CD4-positive, alpha-beta T cell treated with Interleukin-17A for 4 hours (primary cell): ENCODE results near the gene ADM2.
A peak's percentile ranks its signal among the peaks of the same experiment; 100 is the strongest.

ENCODE experiments used
- DNase-seq: peaks from one replicate; pipeline ENCODE4 v3.0.0-alpha.2; 2020; ENCODE audit warnings: mixed read lengths

Gene ADM2

DNA sequence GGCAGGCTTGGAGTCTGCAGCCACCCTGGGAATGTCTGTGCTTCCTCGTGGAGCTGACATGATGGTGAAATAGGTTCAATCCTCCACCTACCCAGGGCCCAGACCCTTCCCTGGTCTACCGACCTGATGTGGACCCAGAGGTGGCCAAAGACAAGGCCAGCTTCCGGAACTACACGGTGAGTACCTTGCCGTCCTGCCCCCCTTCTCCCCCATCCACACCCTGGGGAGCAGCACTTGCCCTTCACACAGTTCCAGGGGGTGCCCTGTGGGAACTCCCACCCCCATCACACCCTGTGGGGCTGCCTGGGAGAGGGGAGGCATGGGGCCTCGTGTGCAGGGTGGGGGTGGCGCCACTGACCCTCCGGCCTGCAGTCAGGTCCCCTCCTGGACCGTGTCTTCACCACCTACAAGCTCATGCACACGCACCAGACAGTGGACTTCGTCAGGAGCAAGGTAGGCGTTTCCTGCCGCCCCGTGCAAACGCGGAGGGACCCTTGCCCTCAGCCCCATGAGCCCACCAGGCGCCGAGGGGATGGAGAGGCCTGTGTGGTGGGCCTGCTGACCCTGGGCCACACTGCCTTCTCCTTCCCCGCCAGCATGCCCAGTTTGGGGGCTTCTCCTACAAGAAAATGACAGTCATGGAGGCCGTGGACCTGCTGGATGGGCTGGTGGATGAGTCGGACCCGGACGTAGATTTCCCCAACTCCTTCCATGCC lies 6.1 kb downstream of the ADM2 start:
- DNase-seq, result no peak

GRCh38 chr22:50488006-50488677 lies 6.8 kb downstream of the ADM2 start:
- no peak for DNase-seq

DNA sequence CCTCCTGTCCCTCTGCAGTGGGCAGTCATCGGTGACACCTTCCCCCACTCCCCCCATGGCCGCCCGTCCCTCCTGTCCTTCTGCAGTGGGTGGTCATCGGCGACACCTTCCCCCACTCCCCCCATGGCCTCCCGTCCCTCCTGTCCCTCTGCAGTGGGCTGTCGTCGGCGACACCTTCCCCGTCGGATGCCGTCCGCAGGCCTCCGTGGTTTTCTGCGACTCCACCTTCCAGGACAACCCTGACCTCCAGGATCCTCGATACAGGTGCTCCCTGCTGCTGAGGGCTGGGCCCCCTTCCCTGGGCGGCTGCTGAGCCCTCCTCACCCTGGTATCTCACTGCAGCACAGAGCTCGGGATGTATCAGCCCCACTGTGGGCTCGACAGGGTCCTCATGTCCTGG lies 7.5 kb downstream of the ADM2 start:
- DNase-seq, result no peak

DNA sequence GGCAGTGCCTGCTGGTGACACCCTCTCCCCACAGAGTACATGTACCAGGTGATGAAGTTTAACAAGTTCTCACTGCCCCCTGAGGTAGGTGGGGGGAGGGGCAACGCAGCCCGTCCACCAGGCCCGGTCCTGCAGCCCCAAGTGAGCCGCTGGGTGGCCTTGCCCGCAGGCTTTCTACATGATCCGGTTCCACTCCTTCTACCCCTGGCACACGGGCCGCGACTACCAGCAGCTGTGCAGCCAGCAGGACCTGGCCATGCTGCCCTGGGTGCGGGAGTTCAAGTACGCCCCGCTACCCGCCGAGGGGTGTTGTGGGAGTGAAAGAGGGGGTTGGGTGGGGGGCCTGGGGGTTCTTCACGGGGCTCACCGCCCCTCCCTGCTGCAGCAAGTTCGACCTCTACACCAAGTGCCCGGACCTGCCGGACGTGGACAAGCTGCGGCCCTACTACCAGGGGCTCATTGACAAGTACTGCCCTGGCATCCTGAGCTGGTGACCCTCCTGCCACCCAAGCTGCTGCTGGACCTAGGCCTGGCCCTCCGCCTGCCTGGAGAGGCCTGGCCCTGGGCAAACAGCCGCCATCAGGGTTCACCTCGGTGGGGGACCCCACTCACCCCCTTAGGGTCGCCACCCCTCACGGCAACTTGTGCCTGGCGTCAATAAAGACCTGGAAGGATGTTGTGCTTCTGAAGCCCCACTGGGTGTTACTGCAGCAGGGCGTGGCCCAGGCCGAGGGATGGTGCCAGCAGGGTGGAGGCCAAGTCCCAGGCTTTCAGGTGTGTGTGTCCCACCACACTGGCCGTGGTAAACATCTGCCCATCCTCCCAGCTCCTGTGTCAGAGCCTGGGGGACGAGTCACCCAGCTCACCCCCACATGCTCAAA lies 8.3 kb downstream of the ADM2 start:
- DNase-seq, result no peak

DNA sequence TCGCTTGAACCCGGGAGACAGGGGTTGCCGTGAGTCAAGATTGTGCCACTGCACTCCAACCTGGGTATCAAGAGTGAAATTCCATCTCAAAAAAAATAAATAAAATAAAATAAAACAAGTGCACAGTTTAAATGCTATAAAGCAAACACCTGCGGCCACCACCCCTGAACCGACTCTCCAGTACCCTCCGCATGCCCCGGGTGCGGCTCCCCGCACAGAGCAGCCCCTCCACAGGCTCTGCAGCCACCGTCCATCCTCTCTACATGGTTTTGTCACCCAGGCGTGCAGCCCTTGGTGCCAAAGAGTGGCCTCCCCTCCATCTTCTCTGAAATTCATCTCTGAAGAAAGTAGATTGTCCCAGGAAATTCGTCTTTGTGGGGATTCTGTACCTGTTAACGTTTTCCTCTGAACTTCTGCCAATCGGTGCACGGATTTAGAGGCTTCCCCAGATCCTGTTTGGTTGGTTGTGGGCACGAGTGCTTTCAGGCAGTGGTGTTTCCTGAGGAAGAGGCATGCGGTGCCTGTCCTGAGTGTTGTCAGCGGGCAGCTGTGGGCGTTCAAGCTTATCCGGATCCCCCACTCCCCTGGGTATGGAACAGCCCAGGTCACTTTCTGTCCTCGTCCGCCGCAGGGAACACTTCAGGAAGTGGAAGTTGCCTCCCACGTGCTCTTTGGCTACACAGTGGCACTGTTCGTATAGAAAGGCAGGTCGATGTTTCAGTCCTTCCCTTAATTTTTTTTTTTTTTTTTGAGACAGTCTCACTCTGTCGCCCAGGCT lies 9.4 kb downstream of the ADM2 start:
- DNase-seq, result peak; percentile 31

DNA sequence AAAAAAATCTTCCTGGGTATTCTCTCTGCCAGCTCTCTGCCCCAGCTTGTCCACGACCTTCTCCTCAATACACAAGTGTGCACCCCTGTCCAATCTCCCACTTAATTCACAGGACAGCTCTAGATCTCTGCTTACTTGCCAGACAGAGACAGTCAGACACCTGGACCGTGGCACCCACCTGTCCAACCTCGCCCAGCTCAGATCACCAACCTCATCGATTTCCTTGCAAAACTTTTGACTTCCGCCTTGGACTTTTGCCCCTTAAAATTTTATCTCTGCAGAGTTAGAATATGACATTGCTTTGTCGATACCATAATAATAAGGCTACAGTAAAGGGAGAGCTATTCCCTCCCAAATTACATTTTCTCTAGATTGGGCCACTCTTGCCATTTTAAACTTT lies 15.8 kb downstream of the ADM2 start:
- no peak for DNase-seq

DNA sequence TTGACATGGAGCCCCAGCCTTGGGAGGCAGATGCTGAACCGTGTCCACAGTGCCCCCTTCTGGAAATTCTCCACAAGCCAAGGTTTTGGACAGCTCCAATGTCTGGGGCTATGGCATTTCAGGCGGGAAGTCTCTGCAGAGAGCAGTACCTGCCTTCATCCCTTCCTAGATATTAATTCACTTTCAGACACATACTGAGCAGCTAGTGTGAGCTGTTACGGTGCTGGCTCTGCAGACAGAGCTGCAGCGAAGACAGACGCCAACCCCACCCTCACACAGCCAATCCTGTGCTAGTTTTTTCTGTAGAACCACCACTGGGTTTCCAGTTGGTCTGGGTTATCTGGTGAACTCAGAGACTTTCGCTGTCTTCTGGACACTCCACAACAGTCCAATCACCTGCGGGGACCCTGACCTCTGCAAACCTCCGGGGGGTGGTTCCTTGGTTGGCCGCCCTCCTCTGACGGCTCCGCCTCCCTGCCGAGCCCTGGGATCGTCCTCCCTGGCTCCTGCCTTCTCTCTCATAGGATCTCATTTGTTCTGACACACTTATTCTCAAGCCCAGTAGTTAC lies 17.1 kb downstream of the ADM2 start:
- peak; percentile 84 for DNase-seq

DNA sequence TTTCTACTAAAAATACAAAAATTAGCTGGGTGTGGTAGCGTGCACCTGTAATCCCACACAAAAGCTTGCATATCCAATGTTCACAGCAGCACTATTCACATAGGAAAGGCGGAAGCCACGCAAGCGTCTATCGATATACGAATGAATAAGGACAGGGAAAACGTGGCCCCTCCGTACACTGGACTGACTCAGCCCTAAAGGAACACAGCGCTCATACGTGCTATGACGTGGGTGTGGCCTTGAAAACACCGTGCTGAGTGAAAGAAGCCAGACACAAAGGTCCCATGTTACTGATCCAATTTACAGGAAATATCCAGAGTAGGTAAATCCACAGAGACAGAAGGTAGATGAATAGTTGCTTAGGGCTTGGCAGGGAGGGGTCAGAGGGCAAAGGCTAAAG lies 19.1 kb downstream of the ADM2 start:
- no peak for DNase-seq

- no peak for DNase-seq
Measured at GRCh38 chr22:50502096-50502495, 20.8 kb downstream of the ADM2 start.

DNA sequence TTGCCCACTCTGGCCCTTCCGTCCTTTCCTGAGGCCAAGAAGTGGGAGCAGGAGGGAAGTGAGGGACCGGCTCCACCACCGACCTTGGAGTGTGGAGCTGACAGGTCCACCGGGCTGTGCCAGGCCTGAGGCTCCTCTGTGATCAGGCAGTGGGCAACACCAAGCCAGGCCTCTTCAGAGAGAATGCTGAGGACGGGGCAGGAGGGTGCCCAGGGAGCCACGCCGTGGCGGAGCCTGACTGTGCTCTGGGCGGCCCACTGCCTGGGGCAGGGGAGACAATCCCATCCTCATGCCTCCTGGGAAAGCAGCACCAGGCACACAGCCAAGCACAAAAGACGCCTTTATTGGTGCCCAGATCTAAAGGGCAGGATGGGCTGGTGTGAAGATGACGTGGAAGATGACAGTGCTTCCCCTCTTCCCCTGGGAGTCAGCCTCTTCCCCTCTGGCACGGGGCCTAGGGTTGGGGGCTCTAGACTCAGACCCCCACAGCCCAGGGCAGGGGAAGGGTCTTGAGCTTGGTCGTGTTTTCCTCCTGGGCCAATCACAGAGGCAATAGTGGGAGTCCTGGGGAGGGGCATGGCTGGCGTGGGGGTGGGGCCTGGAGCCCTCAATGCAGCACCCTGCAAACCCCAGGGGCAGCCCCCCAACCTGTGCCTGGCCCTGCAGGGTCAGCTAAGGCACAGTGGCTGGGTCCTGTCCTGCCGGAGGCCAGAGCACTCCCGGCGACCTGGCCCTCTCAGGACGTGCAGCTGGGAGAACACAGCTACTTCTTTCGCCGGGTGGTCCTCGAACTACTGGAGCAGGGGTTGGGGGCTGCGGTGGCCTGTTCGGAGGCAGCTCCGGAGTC lies 21.5 kb downstream of the ADM2 start:
- DNase-seq, result no peak

GRCh38 chr22:50503475-50504145 lies 22.3 kb downstream of the ADM2 start:
- DNase-seq, result no peak

DNA sequence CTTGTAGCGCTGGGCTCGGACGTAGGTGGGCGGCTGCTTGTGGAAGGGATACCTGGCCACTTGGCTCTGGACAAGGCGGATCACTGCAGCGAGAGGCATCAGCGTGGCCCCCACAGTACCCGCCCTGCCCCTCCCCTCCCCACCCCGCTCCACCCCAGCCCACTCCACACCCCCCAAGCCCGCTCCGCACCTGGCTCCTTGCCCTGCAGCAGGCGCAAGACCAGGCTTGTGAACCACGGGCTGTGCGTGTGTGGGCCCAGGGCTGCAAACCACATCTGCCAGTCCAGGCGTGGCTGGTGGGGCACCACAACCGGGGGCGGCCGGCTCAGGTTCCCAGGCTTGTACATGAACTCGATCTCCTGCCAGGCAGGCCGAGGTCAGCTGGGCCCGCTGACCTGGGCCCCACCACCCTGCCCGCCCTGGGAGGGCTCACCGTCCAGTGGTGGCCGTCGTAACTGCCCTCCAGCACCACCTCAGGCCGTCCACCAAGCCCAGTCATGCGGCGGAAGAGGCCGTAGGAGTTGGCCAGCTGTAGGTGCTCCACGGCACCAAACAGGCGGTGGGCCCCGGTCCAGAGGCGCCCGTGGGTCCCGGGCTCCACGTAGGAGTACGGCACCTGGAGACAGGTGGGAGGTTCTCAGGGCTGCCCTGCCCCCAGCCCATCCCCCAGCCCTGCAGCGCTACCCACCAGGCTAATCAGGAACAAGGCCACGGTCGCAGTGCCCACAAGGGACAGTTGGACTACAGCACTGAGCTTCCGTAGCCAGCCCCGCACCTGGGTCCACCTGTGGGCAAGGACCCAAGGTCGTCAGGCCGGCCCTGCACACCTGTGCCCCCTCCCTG lies 23.2 kb downstream of the ADM2 start:
- no peak for DNase-seq

DNA sequence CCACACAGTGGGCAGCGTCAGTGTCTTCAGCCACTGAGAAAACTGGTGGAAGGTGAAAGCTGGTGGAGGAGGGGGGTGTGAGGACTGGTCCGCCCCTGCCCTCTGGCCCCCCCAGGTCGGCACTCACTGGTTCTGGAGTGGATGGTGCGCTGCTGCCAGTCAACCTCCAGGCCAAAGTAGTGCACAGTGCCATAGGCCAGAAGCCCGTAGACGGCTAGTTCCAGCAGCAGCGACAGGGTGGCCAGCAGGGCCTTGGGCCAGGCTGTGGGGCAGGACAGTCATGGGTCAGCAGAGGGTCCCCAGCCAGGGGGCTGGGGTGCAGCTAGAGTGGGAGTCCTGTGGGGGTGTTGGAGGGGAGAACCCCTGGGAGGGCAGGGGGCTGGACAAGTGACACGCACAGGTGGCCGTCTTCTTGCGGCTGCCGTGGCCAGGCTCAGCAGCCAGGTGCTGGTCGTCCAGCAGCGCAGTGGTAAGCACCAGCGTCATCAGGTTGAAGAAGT lies 24.0 kb downstream of the ADM2 start:
- no peak for DNase-seq

DNA sequence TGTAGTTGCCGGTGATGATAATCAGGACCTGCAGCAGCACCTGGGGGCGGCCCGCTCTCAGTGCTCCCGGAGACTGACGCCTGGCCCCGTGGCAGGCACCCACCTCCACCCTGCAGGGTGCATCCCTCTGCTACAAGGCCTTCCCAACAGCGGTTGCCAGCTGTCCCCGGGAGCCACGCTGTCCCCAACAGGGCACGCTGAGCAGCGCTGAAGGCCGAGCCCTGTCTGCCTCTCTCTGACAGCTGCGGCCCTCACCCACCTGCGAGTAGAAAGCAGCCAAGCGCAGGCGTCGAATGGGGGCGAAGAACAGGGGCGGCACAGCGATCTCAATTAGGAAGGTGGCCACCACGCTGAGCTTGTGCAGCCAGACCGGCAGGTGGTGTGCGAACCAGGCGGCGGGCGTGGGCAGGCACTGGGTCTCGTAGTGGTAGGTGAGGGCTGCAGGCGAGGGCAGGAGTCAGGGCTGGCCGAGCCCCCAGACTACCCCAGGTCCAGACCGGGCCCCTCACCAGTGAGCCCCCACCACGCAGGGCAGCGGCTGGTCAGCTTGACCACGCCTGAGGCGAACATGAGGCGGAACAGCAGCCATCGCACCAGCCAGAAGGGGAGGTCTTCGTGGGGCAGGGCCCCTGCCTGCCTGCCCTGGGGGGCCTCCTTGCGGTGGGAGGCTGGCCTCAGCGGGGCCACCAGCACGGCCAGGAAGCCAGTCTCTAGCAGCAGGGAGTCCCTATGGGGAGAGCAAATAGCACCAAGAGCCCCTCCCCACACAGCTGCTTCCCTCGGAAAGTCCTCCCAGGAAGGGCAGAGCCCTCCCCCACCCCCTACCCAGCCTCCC lies 24.6 kb downstream of the ADM2 start:
- DNase-seq, result no peak

DNA sequence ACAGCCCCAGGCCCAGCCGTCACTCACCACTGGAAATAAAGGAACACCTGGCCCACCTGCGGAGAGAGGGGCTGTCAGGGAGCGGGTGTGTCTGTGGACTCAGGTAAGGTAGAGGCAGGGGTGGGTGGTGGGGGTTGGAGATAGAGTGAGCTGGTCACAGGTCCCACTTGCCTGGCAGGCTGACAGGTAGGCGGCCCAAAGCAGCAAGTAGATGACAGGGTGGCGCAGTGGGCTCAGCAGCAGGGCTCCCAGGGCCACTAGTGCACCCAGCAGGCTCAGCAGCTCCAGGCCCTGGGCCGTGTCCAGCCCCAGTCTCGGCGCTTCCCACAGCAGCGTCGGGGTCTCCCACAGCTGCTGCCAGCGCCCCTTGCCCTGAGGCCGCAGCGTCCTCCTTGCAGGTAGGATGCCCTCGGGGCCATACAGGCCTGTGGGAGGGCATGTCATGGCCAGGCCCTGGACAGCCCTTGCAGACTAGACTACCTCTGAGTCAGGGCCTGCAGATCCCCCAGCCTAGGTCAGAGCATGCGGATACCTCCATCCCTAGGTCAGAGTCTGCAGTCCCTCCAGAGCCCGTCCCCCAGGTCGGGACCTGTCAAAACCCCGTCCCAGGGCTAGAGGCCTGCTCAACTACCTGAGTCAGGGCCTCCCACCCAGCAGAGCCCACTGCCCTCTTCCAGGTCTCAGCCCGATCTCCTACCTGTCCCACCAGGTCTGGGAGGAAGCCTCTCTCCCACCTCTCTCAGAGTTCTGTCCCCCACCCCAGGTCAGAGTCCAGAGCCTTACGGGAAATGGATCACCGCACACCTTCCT lies 25.5 kb downstream of the ADM2 start:
- DNase-seq, result peak; percentile 22

DNA sequence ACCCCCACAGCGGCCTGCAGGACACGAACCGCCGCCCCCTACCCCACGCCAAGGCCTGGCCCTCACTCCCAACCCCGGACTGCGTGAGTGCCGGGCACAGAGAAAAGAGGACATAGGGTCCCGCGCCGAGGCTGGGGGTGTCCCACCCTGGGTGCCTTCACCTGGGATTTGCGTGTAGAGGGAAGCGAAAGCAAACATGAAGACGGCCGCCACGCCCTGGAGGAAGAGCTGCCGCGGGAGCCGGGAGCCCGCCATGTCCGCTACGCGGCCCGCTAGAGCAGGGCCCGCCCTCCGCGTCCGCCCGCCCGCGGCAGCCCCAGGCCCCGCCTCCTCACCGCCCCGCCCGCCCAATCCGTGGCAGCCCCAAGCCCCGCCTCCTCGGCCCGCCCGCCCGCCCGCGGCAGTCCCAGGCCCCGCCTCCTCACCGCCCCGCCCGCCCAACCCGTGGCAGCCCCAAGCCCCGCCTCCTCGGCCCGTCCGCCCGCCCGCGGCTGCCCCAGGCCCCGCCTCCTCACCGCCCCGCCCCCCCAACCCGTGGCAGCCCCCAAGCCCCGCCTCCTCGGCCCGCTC lies 26.2 kb downstream of the ADM2 start, which contains the start of gene LMF2:
Gene LMF2, minus strand, starts transcription at position 282 of the 570 bp plus-strand sequence. Its CDS starts 27 bp downstream, at position 255.
- peak; percentile 100 for DNase-seq
